ENCODE results near the gene FGFRL1.
"Not testable (repeated sequence)": the region's sequence is repeated elsewhere in the genome, so short reads cannot be mapped to it uniquely, and the experiment has no call there.

FGFRL1 gene

GRCh38 chr4:993111-994029, 18.1 kb upstream of the FGFRL1 start, which contains the start of gene SLC26A1:
SLC26A1 (minus strand) TSS chr4:993404; CDS start chr4:991703, 1,701 bp downstream.
- DNase-seq: no peak

DNA sequence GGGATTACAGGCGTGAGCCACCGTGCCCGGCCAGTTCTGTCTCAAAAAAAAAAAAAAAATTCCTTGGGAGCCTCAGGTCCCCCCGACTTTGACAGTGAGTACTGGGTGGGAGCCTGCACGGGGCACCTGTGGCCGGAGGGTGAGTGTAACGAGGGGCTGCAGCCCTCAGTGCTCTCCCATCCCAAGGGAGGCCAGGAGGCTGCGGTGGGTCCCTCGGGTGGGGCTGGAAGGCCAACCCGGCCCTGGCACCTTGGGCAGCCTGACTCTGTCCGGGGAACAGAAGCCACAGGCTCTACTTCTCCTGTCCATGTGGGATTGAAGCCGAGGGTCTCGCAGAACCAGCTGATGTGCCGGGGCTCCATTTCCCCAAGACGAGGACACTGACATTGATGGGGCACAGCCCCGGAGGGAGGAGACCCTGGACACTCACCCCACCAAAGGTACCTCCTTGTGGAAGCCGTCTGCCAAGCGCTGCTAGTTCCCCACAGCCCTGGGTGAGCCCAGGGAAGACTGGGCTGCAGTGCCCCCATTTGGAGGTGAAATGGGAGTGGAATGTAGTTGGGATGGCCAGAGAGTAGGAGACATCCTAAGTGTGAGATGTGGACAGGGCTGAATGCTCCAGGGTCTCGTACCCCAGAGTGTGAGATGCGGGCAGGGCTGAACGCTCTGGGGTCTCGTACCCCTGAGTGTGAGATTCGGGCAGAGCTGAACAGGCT, 16.0 kb upstream of the FGFRL1 start:
- DNase-seq: no peak

GRCh38 chr4:996030-996996, 15.1 kb upstream of the FGFRL1 start:
- no peak for DNase-seq

- DNase-seq: no peak
These were observed 14.4 kb upstream of the FGFRL1 start for GRCh38 chr4:996997-997374.

DNA sequence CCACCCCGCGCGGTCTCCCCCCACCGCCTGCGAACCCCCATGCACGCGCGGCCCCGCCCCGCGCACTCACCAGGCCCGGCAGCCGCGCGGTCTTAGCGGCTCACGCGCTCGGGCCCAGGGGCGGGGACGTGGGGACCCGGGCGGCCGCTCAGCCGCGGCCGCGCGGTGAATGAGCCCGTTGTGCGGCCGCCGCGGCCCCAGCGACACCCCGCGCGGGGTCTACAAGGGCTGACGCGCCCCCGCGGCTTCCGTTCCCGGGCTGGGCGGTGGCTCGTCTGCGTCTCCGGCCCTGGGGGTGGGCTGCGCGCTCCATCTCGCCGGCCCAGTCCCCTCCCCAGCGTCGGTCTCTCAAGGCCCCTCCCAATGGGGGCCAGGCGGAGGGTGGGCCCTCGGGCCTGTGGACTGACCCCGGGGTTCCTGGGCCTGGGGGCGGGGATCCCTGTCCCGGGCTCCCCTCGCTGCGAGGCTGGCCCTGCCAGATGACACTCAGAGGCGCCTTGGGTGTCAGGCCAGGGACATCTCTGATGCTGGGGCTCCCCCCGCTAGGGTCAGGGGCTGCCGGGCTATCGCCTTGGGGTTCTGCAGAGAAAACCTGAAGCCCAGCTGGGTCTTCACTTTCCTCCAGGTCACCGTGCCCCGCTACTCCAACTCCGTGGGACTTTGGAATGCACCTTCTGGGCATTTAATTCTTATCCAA, 13.9 kb upstream of the FGFRL1 start:
- no peak for DNase-seq

DNA sequence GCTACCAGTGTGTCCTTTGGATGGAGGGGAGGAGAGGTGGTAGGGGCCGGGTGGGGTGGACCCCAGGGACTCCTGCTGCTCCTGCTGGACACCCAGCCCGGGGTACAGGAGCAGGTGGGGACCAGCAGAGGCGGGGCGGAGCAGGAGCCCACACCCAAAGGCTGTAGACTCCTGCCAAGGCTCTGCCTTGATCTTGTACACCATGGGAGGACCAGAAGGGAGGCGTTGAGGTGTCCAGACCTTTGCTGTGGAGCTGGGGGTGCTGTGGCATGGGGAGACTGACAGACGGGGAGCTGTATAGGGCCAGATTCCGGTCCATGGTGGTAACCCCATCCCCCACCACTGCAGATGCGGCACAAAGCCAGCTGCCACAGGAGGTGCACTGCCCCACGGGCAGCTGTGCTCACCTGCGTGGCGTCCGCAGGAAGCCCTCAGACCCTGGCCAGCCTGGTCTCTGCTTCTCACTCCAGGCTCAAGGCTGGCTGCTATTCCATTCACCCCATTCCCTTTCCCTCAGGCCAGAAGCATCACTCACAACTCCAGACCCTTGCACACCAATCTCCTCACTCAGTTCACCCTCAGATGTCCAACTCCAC, 13.2 kb upstream of the FGFRL1 start:
- DNase-seq: no peak

DNA sequence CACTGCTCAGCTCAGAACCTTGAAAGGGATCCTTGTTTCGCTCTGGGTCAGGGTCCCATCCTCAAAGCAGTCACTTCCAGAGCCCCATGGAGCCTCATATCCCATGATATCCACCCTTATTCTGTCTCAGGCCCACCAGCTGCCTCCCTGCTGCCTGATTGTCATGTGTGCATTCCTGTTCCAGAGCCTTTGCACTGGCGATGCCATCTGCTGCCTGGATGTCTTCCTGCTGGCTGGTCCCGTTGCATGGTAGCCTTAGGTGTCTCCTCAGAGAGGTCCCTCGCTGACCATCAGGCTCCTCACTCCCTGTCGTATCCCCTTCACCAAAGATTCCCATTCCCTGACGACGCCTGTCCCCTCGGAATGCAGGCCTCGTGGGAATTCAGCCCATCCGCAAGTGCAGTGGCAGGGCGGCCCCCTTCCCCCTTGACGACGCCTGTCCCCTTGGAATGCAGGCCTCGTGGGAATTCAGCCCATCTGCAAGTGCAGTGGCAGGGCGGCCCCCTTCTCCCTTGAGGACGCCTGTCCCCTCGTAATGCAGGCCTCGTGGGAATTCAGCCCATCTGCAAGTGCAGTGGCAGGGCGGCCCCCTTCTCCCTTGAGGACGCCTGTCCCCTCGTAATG, 12.1 kb upstream of the FGFRL1 start:
- DNase-seq: not testable (repeated sequence)

- no peak for DNase-seq
These were observed 11.5 kb upstream of the FGFRL1 start for GRCh38 chr4:999882-1000425.

DNA sequence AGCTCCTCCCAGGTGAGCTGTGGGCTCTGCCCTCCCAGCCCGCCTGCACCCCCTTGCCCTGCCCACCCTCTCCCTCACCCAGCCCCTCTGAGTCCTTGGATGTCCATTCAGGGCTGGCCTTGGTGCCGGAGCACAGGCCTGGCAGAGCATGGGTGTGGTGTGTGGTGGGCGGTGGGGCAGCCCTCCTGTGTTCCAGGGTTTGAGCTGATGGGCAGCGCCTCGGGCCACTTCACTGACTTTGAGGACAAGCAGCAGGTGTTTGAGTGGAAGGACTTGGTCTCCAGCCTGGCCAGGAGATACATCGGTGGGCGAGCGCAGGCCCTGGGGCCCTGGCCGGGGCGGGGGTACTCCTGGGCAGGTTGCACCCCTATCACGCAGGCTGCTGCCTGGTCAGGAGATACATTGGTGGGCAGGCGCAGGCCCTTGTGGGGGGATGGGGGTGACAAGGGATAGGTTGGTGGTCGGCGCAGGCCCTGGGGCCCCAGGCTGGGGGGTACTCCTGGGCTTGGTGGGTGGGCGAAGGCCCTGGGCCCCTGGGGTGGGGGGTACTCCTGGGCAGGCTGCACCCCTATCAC, 10.7 kb upstream of the FGFRL1 start:
- no peak for DNase-seq

DNA sequence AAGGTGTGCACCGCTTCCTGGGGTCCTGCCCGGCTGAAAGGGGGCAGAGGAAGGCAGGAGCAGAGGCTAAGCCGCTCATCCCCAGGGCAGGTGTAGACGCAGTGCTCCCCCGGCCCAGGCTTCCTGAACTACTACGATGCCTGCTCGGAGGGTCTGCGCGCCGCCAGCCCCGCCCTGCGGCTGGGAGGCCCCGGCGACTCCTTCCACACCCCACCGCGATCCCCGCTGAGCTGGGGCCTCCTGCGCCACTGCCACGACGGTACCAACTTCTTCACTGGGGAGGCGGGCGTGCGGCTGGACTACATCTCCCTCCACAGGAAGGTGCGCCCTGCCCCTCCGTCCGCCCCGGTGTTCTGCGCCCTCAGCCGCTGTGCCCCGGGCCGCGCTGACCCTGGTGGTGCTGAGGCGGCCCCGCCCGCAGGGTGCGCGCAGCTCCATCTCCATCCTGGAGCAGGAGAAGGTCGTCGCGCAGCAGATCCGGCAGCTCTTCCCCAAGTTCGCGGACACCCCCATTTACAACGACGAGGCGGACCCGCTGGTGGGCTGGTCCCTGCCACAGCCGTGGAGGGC, 9.8 kb upstream of the FGFRL1 start:
- DNase-seq: no peak

DNA sequence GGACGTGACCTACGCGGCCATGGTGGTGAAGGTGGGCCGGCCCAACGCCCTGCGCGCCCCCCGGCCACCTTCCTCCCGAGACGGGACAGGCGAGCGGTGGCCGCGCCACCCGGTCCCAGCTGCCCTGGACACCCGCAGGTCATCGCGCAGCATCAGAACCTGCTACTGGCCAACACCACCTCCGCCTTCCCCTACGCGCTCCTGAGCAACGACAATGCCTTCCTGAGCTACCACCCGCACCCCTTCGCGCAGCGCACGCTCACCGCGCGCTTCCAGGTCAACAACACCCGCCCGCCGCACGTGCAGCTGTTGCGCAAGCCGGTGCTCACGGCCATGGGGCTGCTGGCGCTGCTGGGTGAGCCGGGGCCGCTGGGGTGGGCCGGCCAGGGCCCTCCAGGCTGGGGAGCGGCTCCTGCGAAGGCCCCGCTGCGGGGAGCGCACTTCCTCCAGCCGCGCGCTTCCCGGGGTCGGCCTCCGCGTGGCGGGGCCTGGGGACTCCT, 9.2 kb upstream of the FGFRL1 start:
- DNase-seq: peak; percentile 41

- DNase-seq: no peak
These were observed 8.7 kb upstream of the FGFRL1 start for GRCh38 chr4:1002631-1003251.

- no peak for DNase-seq
These were observed 8.0 kb upstream of the FGFRL1 start for GRCh38 chr4:1003271-1004070.

DNA sequence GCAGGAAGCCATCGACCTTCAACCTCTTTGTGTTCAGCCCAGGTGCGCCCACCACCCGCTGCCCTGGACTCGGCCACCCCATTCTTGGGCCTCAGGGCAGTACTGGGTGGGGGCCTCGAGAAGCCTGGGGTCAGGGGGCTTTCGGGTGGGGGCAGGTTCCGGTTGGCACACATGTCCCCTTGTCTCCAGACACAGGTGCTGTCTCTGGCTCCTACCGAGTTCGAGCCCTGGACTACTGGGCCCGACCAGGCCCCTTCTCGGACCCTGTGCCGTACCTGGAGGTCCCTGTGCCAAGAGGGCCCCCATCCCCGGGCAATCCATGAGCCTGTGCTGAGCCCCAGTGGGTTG, 7.4 kb upstream of the FGFRL1 start:
- no peak for DNase-seq

DNA sequence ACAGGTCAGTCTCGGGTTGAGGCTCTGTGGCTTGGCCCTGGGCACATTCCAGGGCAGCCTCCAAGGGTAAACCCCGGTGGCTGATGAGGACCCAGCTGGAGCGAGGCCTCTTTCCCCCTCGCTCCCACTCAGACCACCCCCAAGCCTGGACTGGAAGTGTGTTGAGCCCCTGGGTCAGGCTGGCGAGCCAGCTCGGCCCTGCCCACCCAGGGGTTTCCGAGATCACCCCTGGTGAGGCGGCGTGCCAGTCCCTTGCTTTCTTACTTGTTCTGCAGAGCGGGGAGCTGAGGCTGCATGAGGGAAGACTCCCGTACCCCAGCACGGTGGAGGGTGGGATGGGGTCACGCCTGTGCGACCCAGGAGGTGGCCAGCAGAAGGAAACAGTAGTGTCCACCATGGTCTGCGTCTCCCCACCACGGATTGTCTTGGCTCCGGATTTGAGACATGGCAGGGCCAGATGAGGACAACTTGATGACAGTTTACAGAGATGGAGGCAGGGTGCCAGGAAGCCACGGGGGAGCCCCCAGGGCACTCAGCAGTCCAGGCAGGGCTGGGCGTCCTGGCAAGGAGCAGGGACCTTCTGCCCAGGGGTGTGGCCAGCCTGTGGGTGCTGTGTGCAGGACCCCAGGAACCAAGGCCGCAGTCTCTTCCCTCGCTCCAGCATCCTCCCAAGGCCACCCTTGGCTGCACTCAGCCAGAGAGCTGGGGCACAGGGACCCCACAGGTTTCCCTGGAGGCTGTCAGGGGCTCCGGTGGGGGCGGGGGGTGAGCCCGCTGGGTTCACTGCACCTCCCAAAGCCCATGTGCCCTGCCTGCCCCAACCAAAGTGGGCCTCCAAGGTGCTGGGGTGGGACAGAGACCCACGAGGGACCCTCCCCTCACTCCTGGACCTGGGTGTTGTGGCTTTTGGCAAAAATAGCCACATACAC, 6.6 kb upstream of the FGFRL1 start:
- no peak for DNase-seq

DNA sequence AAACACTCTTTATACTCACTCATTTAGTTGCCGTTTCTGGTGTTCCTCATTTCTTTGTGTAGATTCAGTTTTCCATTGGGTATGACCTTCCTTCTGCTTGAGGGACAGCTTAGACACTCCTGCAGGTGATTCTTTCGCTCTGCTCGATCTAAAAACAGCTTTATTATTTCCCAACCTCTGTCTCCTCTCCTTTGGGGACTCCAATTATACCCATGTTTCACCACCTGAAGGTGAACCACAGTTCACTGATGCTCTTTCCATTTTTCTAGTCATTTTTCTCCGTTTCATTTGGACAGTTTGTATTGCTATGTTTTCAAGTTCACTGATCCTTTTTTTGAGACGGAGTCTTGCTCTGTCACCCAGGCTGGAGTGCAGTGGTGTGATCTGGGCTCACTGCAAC, 4.6 kb upstream of the FGFRL1 start:
- DNase-seq: no peak

DNA sequence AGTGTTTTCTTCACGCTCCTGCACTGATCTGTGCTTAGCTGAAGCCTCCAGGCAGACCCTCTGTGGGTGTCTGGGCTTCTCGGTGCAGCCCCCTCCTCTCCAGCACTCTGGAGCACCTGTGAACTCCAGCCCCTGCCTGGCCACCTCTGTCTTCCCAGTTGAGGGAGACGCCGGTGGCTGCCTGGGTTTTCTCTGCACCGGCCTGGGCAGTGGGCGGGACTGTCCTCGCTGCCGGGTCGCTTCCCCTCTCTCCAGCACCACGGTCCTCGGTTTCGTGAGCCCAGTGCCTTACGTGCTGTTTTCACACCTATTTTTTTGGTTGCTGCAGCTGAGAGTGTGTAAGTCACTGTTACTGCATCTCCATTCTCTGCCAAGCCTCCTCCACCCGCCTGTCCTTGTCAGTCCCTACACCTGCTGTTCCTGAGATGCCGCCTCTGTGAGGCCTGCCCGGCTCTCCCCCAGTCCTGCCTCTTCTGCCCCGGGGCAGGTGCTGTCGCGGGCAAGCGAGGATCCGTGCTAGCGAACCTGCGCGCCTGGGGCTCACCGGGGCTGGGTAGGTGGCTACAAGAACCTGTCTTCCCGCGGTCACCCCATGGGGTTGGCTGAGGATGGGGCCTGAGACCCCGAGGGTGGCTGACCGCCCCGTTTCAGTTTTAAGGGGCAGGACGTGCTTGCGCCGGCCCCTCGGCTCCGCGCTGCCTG, 2.4 kb upstream of the FGFRL1 start:
- peak; percentile 38 for DNase-seq

Measured in activated CD4-positive, alpha-beta T cell treated with anti-CD3 and anti-CD28 coated beads for 48 hours (primary cell).